Stimulated activated CD4-positive, alpha-beta T cell treated with anti-CD3 and anti-CD28 coated beads, Interleukin-15, amount 100 ng/mL, for 1 hour (primary cell): ENCODE measurements around the gene RASL10B.

Experiments
- DNase-seq, 2 donors: peaks; one replicate each; pipeline ENCODE4 v3.0.0-alpha.2; 2020; ENCODE audit warnings: low read depth in 1 of 2, low spot score in 1 of 2

RASL10B gene

GRCh38 chr17:35716897-35717465 is 14.5 kb upstream of the RASL10B start:
- DNase-seq: no peak

- no peak for DNase-seq
These were observed 14.0 kb upstream of the RASL10B start for GRCh38 chr17:35717475-35717874.

DNA sequence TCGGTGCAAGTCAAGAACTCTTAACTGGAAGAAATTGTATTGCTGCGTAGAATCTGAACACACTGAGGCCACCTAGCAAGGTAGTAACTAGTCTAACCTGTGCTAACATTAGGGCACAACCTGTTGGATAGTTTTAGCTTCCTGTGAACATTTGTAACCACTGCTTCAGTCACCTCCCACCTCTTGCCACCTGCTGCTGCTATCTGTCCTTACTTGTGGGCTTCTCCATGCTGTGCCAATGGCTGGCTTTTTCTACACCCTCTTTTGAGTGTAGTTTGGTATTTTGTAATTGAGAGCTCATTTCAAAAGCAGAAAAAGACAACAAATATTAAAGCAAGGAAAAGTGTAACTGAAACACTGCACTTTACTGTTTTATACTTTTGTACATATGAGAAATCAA is 7.7 kb upstream of the RASL10B start:
- no peak for DNase-seq

- DNase-seq: no peak
These were observed 6.4 kb upstream of the RASL10B start for GRCh38 chr17:35725058-35725457.

DNA sequence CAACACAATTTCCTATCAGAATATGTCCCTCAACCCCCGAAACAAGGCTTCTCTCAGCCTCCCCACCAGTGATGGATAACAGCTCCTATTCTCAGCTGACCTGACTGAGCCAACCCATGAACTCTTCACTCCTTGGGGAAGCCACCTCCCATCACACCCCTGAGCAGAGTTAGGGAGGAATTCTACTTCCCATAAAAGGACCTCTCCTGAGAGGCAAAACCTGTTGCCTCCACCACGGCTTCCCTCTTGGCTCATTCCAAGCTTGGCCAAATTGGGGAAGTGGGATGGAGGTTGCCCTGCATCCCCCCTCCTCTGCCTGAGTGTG is 5.7 kb upstream of the RASL10B start:
- DNase-seq: no peak

DNA sequence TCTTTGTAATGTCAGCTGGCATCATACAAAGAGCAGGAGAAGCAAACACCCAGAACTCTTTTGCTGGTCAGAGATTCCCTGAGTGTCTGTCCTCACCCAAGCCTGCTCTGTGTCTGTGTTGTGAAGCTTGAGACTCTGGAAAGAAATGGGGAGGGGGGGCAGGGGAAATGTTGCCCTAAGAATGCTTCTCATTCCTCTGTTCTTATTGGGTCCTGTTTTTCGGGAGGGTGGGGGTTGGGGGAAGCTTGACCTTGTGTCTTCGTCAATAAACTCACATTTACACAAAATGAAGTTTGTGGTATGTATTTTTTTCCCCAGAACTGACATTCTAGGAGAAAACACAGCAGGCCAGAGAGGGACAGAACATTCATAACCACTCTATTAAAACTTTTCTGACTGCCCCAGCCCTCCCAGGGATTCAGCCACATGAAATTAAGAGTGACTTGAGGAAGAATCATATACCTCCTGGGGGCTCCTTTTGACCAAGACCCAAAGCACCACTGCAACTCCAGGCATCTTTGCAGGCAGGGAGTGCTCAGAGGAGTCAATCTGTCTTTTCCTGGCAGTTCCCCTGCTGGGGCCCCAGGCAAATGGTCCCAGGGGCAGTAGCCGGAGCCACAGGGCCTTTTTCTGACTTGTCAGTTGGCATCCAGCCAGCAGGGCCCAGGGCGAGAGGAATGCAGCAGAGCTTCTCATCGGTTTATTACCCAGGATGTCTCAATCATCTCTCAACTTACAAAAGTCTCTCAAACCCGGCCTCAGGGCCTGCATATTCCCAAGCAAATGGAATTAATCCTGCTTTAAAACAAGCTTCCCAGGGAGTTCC is 5.1 kb upstream of the RASL10B start:
- DNase-seq: no peak

GRCh38 chr17:35726953-35727460 is 4.4 kb upstream of the RASL10B start:
- DNase-seq: no peak

DNA sequence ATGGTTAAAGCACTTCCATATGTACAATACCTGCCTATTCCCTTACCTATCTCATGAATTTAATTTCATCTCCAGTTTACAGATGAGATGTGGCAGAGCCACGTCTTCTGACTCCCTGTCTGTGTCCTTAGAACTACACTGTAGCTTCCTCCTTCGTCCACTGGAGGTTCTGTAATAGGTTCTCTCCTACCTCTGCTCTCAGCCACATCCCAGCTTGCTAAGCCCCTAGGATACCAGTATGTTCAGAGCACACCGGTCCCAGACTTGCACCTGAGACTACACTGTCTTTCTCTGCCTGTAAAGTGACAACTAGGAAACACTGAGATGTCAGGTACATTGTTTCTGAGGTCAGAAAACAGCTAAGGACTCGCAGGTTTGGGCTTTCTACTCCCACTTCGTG is 3.8 kb upstream of the RASL10B start:
- DNase-seq: no peak

- no peak for DNase-seq
These were observed 2.9 kb upstream of the RASL10B start for GRCh38 chr17:35728551-35728950.

GRCh38 chr17:35729405-35729833 is 2.0 kb upstream of the RASL10B start:
- no peak for DNase-seq

- no peak for DNase-seq
These were observed 936 bp upstream of the RASL10B start for GRCh38 chr17:35730400-35731005.

- no peak for DNase-seq
These were observed 722 bp downstream of the RASL10B start for GRCh38 chr17:35731917-35732805.

GRCh38 chr17:35732806-35733136 is 1.3 kb downstream of the RASL10B start:
- no peak for DNase-seq

DNA sequence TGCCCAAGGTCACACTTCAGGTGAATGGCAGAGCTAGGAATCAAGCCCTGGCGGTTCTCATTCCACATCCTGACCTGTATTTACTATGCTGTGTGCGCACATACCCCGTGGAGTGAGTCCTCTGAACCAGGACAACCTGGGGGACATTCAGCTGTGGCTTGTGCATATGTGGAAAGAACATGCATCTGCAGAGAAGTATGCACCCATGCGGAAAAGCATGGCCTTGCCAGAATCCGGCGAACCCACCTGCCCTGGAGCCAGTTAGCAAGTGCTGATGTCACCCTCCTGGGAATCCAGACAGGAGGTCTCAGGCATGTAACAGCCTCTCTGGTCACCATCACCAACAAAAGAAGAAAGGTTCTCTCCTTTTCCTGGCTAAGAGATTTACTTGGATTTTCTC is 1.9 kb downstream of the RASL10B start:
- DNase-seq: no peak

DNA sequence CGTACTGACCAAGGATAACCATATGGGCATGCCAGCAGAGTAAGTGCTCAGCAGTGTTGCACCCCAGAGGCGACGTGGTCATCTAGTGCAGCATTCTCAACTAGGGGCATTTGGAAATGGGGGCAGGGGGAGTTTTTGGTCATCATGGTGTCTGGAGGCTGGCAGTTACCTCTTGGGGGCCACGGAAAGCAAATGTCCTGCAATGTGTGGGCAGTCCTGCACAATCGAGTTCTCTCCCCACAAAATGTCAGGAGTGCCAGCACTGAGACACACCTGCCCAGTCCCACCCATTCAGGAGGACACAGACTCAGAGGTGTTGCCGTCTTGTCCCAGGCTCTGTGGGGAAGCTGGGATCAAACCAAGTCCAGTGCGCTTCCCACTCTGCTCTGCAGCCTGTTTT is 3.0 kb downstream of the RASL10B start:
- no peak for DNase-seq

- no peak for DNase-seq
These were observed 3.8 kb downstream of the RASL10B start for GRCh38 chr17:35735036-35735805.

DNA sequence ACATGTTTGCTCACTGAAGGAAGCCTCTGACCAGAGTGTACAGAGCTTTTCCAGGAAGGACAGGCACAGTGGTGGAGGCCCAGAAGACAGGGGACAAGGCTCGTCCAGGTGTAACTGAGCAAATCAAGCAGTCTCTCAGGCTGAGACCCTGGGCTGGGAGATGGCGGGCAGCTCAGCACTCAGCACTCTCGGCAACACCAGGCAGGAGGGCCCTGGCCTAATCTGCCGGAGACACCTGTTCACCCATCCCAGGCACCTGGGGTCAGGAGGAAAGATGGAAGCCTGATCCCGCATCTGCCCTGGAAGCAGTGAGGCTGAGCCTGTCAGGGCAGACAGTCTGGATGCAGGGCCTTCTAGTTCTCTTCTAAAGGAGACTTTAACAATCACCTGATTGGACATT is 4.8 kb downstream of the RASL10B start:
- DNase-seq: no peak

- no peak for DNase-seq
These were observed 7.2 kb downstream of the RASL10B start for GRCh38 chr17:35738519-35739133.

- no peak for DNase-seq
These were observed 8.8 kb downstream of the RASL10B start for GRCh38 chr17:35740216-35740615.
